Endothelial cell (in vitro differentiated cells): ENCODE data around the gene CDH23. TPM values are rescaled to one million over a fixed set of nuclear protein-coding genes. Genes with fewer than 3 reads are reported as not detected.

Experiments
- DNase-seq: peaks from one replicate; pipeline ENCODE4 v3.0.0; 2021; ENCODE audit warnings: low spot score
- H3K27ac Mint-ChIP-seq: one replicate; pipeline ENCODE4 v1.8.0; 2021; ENCODE audit warnings: mixed read lengths, inconsistent platforms; ENCODE audit not compliant: unreplicated experiment
- H3K27me3 Mint-ChIP-seq: one replicate; pipeline ENCODE4 v1.8.0; 2021; ENCODE audit warnings: mild to moderate bottlenecking, moderate library complexity, mixed read lengths, inconsistent platforms; ENCODE audit not compliant: unreplicated experiment
- H3K36me3 Mint-ChIP-seq: one replicate; pipeline ENCODE4 v1.8.0; 2021; ENCODE audit warnings: mild to moderate bottlenecking, low read depth, mixed read lengths, inconsistent platforms; ENCODE audit not compliant: unreplicated experiment
- H3K4me1 Mint-ChIP-seq: one replicate; pipeline ENCODE4 v1.8.0; 2021; ENCODE audit warnings: mild to moderate bottlenecking, mixed read lengths, inconsistent platforms; ENCODE audit not compliant: unreplicated experiment
- H3K4me3 Mint-ChIP-seq: one replicate; pipeline ENCODE4 v1.8.0; 2021; ENCODE audit warnings: mild to moderate bottlenecking, mixed read lengths, inconsistent platforms; ENCODE audit not compliant: unreplicated experiment
- H3K9me3 Mint-ChIP-seq: one replicate; pipeline ENCODE4 v1.8.0; 2021; ENCODE audit warnings: mixed read lengths, inconsistent platforms; ENCODE audit not compliant: unreplicated experiment
- total RNA-seq: library from RNA; stranded (reverse); fragmentation: NEBNext Ultra II Directional; extraction: Animal tissue kit (Norgen Biotek cat#: 25700); gene quantifications from one replicate; pipeline ENCODE4 v1.2.1, GENCODE V29; 2021; ENCODE audit not compliant: unreplicated experiment
- TF ChIP-seq, protein P1 (sequence below): fragments of 200-600 bp; sonication (generic); IDR thresholded peaks from one replicate; pipeline ENCODE4 v1.5.0; 2021; ENCODE audit warnings: antibody characterized with exemption; ENCODE audit not compliant: unreplicated experiment

CDH23 gene
- total RNA-seq, 1 donor from 2014 or later, result 0.54 TPM

DNA sequence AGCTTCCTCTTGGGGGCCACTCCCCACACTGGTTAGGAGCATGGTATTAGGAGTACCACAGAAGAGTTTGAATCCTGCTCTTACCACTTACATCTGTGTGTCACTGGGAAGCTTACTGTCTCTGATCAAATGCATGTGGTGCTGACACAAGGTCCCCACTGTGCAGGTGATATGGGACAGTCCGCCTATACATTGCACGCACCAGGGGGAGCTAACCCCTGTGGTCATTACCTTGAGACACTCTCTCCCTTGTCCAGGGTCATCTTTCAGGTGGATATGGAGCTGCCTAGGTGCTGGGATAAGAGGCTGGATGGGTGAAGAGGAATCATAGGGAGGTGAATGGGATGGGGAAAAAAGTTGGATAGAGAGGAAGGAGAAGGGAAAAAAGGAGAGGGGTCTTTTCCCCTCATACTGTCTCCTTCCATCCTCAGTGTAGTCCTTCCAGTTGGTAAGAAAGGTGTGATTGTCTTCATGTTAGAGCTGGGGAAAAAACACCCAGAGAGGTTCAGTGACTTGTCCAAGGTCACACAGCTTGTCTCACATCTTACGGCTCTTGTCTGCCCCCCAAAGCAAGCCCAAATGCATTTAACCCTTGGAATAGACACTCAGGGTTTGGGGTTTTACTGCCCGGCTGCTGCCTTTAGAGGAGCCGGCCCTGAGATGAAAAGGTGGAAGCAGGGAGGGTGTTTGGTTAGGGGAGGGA, 125.9 kb downstream of the CDH23 start:
- TF ChIP-seq, protein P1, sequence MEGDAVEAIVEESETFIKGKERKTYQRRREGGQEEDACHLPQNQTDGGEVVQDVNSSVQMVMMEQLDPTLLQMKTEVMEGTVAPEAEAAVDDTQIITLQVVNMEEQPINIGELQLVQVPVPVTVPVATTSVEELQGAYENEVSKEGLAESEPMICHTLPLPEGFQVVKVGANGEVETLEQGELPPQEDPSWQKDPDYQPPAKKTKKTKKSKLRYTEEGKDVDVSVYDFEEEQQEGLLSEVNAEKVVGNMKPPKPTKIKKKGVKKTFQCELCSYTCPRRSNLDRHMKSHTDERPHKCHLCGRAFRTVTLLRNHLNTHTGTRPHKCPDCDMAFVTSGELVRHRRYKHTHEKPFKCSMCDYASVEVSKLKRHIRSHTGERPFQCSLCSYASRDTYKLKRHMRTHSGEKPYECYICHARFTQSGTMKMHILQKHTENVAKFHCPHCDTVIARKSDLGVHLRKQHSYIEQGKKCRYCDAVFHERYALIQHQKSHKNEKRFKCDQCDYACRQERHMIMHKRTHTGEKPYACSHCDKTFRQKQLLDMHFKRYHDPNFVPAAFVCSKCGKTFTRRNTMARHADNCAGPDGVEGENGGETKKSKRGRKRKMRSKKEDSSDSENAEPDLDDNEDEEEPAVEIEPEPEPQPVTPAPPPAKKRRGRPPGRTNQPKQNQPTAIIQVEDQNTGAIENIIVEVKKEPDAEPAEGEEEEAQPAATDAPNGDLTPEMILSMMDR, result no peak
- Mint-ChIP-seq H3K27me3 (peaks cover 9% of the 10 kb centered on the region), H3K27ac (no peak overlapping the region), H3K4me1 (peaks cover 25% of the 10 kb centered on the region), H3K36me3 (peaks cover 3% of the 10 kb centered on the region), H3K9me3 (no peaks in the 10 kb centered on the region), H3K4me3 (no peak overlapping the region)
- DNase-seq, result no peak

DNA sequence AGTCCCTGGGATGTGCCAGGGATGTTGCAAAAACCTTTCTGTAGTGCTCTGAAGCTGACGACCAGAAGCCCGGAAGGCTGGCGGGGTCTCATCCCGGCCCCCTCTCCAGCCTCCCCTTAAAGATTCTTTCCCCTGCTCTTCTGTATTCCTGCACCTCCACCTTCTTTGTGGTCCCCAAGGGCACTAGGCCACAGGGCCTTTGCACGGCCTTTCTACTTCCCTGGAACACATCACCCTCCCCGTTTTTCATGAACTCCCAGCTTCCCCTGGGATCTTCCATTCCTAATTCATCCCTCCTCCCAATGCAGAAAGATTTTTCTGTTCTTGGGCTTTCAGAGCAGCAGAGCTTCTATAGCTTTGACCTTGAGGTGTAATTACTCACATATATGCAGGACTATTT, 127.0 kb downstream of the CDH23 start:
- DNase-seq, result no peak
- Mint-ChIP-seq H3K36me3 (peaks cover 3% of the 10 kb centered on the region), H3K27ac (no peak overlapping the region), H3K4me1 (peaks cover 25% of the 10 kb centered on the region), H3K4me3 (no peak overlapping the region), H3K9me3 (no peaks in the 10 kb centered on the region), H3K27me3 (peaks cover 9% of the 10 kb centered on the region)
- TF ChIP-seq, protein P1, result no peak

DNA sequence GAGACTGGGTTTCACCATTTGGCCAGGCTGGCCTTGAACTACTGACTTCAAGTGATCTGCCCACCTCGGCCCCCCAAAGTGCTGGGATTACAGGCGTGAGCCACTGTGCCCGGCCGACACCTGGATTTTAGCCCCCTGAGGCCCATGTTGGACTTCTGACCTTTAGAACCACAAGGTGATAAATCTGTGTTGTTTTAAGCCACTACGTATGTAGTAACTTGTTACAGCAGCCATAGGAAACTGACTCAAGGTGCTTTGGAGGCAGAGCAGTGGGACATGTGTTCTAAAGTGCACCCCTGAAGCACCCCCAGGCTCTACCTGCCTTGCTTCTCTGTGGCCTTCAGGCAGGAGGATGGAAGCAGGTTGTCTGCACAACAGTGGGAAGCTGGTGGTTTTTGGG, 128.4 kb downstream of the CDH23 start:
- H3K27me3 Mint-ChIP-seq, result peaks cover 8% of the 10 kb centered on the region
- TF ChIP-seq, protein P1, result no peak
- H3K4me3 Mint-ChIP-seq, result no peak overlapping the region

DNA sequence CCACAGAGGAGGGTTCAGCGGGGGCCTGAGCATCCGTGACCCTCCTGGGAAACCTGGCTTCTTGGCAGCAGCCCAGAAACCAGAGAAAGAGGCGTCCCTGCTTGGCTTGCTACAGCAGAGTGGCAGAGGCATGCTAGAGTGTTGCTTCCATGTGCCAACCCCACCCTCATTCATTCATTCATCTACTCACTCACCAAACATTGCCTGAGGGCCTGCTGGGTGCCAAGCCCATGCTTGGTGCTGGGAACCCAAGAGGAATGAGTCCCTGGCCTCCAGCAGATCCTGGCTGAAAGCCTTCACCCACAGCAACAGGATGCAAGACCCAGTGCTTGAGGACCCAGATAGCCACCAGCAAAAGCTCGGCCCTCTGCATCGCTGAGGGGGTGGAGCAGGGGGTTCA, 129.0 kb downstream of the CDH23 start:
- Mint-ChIP-seq H3K4me1 (peaks cover 30% of the 10 kb centered on the region), H3K4me3 (no peak overlapping the region), H3K9me3 (no peaks in the 10 kb centered on the region), H3K36me3 (peaks cover 3% of the 10 kb centered on the region), H3K27me3 (peaks cover 8% of the 10 kb centered on the region), H3K27ac (no peak overlapping the region)
- no peak for DNase-seq
- TF ChIP-seq, protein P1, result no peak

More for the DNA sequence above, 128.4 kb downstream of the CDH23 start:
- Mint-ChIP-seq H3K9me3 (no peaks in the 10 kb centered on the region), H3K36me3 (peaks cover 3% of the 10 kb centered on the region), H3K4me1 (peaks cover 33% of the 10 kb centered on the region), H3K27ac (no peak overlapping the region)
- DNase-seq, result no peak

DNA sequence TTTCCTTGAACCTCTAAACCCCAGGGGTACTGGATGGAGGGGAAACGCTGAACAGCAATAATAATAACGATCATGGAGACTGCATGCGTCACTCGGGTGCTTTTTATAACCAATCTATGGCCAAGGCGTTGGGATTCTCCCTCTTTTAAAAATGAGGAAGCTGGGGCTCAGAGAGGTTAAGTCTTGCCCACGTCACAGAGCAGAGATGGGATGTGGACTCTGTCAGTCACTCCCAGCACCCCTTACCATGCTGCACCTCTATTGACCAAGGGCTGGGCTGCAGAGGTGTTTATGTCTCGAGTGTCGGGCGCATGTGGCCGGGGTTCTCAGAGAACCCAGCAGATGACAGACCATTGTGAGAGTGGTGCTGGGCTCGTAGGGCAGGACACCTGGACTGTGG, 129.9 kb downstream of the CDH23 start:
- Mint-ChIP-seq H3K4me1 (peaks cover 23% of the 10 kb centered on the region), H3K27me3 (peaks cover 9% of the 10 kb centered on the region), H3K9me3 (no peaks in the 10 kb centered on the region), H3K27ac (no peak overlapping the region), H3K36me3 (no peaks in the 10 kb centered on the region), H3K4me3 (no peak overlapping the region)
- TF ChIP-seq, protein P1, result no peak
- DNase-seq, result no peak
